Activated CD4-positive, alpha-beta T cell treated with anti-CD3 and anti-CD28 coated beads, Interleukin-2, amount 50 U/mL, for 48 hours (primary cell): ENCODE results near the gene SIRPG.
"Not testable (repeated sequence)": the region's sequence is repeated elsewhere in the genome, so short reads cannot be mapped to it uniquely, and the experiment has no call there.

ENCODE experiments used
- DNase-seq, 2 experiments: peaks; one replicate each; pipeline ENCODE4 v3.0.0-alpha.2; 2020

SIRPG gene

DNA sequence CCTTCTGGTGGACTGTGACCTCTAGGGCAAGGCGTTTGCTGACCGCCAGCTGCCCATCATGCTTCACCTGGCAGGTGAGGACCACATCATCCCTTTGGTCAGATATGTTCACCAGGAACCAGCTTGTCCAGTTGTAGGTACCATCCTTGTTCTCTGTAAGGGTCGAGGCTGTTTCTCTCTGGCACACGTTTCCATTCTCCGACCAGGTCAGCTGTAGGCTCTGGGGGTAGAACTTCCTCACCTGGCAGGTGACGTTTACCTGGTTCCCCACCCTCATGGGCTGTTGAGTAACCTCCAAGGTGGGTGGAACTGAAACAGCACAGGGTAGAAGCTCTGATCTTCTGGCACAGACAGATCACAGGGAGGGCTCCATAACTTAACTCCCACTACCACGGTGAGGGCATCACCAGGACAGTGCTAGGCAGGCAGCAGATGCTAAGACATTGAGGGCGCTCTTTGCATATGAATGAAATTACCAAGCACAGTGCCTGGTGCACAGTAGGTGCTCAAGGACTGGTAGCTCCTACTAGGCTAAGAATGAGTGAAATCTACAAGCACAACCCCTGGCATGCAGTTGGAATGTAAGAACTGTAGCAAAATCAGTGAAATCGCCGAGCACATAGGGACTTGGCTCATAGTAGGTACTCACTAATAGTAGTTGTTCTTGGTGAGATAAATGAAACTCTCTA is 22.1 kb downstream of the SIRPG start:
- no peak for DNase-seq

- no peak for DNase-seq
These were observed 24.0 kb downstream of the SIRPG start for GRCh38 chr20:1633535-1633934.

- peak; percentile 54 to 55 for DNase-seq
These were observed 25.4 kb downstream of the SIRPG start for GRCh38 chr20:1632178-1632577.

GRCh38 chr20:1631309-1632151 is 26.0 kb downstream of the SIRPG start:
- DNase-seq, result no peak

GRCh38 chr20:1630186-1630585 is 27.4 kb downstream of the SIRPG start:
- DNase-seq, result no peak

- DNase-seq, result no peak
These were observed 28.3 kb downstream of the SIRPG start for GRCh38 chr20:1629321-1629720.

DNA sequence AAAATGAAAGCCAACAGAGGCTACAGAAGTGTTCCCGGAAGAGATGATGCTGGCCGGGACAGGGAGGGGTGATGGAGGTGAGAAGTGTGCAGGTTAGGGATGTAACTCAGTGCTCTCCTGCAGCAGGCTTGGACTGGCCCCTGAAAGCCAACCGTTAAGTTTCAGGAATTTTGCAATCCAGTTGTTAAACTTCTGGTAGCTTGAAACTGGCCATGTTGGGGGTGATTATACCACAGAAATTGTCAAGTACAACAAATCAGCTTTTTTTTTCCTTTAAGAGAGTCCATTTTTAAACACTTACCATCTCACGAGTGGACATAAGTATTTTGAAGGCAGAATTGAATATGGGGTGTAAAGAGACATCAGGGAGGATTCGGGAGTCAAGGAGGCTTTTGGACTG is 29.0 kb downstream of the SIRPG start:
- DNase-seq, result no peak

- no peak for DNase-seq
These were observed 30.4 kb downstream of the SIRPG start for GRCh38 chr20:1627200-1627550.

DNA sequence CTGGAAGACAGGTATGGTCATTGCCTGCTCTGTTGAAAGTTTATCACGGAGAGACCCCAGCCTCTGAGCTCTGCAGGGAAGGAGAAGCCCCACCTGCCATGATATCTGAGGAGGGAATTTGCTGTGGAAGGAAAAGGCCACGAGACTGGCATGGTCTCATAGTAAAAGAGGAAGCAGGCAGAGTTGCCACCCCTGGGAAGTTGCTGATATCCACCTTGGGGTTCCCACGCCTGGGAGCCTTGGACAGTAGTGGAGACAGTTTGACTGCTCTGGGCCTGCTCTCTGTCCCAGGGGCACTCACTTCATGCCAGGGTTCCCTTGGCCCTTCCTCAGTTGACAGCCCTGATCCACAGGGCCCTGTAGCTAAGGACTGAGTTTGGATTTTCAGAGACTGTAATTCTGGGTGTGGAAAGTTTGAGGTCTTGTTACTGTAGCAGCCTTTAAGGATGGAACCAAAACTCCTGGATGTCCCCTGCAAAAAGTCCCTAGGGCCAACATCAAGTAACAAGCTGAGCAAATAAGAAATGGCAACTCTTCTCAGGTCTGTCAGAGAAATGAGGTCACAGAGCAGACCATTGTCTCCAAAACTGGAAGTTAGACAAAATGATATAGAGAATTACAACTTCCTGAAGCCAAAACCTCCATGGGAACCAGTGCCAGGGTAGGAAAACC is 30.9 kb downstream of the SIRPG start:
- DNase-seq, result no peak

DNA sequence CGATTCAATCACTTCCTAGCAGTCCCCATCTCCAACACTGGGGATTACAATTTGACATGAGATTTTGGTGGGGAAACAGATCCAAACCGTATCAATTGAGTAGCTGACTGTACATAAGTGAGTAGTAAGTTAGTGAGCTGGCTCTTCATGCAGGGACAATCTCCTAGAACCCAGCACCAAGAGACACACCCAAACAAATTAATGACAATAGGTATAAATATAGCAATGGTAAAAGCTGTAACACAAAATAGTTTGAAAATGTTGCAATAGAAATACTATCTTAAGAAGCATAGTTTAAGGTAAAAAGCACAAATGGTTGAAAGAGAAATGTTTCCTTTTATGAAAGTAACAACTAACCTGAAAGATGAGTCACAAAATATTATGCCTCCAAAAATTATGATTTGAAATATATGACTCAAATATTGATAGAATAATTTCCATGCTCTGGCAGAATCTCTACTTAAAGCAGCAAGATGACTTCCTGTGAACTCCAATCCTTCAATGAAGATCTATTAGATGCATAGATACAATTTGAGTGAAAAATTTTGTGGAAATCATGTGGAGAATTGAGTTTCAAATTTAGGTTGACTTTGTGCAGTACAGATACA is 32.4 kb downstream of the SIRPG start:
- no peak for DNase-seq

GRCh38 chr20:1623501-1624205 is 33.9 kb downstream of the SIRPG start:
- DNase-seq, result no peak

DNA sequence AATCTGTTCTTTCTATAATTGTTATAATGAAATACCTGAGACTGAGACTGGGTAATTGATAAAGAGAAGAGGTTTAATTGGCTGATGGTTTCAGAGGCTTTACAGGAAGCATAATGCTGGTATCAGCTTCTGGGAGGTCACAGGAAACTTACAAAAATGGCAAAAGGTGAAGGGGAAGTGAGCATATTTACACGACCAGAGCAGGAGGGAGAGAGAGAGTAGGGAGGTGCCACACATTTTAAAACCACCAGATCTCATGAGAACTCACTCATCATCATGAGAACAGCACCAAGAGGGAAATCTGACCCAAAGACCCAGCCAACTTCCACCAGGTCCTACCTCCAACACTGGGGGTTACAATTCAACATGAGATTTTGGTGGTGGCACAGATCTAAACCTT is 35.1 kb downstream of the SIRPG start:
- no peak for DNase-seq

- no peak for DNase-seq
These were observed 36.3 kb downstream of the SIRPG start for GRCh38 chr20:1621316-1621715.

- no peak for DNase-seq
These were observed 37.6 kb downstream of the SIRPG start, which contains the start of gene SIRPB1 for GRCh38 chr20:1619861-1620444. Gene SIRPB1, minus strand, starts transcription at chr20:1620009. Its CDS starts 65 bp downstream, at chr20:1619944.

DNA sequence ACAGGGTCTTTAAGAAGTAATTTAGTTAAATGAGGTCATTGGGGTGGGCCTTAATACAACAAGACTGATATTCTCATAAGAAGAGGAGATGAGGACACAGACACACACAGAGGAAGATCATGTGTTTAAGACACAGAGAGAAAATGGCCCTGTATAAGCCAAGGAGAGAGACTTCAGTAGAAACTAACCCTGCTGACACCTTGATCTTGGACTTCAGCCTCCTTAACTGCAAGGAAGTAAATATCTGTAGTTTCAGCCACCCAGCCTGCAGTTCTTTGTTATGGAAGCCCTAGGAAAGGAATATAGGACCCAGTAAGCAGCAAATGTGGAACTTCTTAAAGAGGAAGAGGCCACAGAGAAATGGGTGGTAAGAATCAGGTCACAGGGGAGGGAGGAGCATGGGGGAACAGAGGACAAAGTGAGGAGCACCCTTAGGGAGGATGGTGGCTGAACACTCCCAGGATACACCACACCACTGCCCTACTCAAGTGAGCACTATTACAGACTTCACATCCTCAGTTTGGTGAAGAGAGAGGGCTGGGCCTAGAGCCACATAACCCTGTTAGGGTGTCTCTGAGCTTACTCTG is 38.5 kb downstream of the SIRPG start:
- no peak for DNase-seq

GRCh38 chr20:1618479-1618878 is 39.1 kb downstream of the SIRPG start:
- no peak for DNase-seq

DNA sequence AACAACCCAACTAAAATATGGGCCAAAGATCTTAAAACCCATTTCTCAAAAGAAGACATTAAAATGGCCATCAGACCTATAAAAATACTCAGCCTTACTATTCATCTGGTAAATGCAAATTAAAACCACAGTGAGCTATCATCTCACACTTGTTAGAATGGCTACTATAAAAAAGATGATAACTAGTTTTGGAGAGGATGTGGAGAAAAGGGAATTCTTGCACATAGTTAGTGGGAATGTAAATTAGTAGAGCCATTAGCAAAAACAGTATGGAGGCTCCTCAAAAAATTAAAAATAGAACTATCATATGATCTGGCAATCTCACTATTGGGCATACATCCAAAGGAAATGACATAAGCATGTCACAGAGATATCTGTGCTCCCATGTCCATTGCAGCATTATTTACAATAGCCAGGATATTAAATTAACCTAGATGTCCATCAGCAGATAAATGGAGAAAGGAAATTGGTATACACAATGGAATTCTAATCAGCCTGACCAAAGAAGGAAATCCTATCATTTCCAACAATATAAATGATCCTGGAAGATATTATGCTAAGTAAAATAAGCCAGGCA is 40.6 kb downstream of the SIRPG start:
- DNase-seq, result no peak

- not testable (repeated sequence) for DNase-seq
These were observed 47.2 kb downstream of the SIRPG start for GRCh38 chr20:1610404-1610803.

DNA sequence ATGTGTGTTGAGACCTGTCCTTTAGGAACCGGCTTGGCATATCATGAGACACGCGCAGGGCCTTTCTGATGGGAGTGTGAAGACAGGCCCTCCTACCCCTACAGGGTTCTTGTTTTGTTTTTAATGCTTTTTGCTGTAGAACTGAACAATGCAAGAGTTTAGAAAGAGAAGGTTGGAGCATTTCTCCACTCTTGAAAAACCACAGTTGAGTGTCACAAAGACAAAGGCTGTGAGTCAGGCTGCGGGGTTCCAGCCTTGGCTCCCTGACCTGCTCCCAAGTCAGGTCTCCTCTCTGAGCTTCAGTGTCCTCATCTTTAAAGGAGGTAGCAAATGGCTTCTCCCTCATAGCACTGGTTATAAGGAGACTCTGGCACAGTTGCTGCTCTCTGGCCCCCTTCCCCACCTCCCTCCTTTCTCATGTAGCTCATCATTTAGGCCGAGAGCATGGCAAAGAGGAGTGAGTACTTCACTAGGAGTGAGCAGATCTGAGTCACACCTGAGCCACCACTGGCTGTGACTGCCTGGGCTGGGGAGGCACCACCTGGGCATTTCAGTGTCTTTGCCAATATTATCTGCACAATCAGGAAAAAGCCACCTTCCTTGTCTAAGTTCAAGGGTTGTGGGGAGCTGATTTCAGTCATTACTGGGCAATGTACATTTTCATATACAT is 48.8 kb downstream of the SIRPG start:
- peak in 1 of 2 experiments; percentile 1 for DNase-seq

DNA sequence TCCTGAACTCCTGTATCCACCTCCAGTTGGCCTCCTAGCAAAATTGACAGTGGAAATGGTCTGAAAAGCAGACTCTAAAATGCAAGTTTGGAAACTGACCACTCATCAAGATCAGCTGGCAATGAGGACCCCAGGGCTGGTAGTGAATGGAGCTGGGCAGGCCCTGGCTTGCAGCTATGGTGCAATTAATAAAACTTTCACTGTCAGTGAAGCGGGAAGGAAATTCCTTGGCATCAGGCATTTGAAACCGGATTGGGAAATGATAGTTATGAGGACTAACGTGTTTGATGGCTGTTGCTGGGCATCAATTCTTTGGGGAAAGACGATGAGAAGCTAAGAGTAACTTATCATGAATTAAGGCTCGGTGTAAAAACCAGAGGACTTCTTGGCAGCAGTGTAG is 56.8 kb downstream of the SIRPG start:
- DNase-seq, result no peak

GRCh38 chr20:1595333-1595732 is 62.2 kb downstream of the SIRPG start:
- no peak for DNase-seq
